H9 (cell line): ENCODE measurements around the gene AFAP1L1. TPM values are rescaled to one million over a fixed set of nuclear protein-coding genes. Genes with fewer than 3 reads are reported as not detected.

Source experiments
- DNase-seq: peaks from one replicate; pipeline ENCODE4 v3.0.0-alpha.2; 2017
- H2AFZ ChIP-seq: one replicate; pipeline ENCODE4 v1.6.1; 2013; ENCODE audit warnings: mild to moderate bottlenecking, low read length, control low read depth, moderate library complexity
- H2AK5ac ChIP-seq: 2 replicates; pipeline ENCODE4 v1.6.1; 2013; ENCODE audit warnings: low read length, control low read depth, mixed read lengths; ENCODE audit not compliant: insufficient read length
- H2BK120ac ChIP-seq: one replicate; pipeline ENCODE4 v1.6.1; 2013; ENCODE audit warnings: low read depth, mild to moderate bottlenecking, low read length, control low read depth, inconsistent platforms; ENCODE audit not compliant: poor library complexity, severe bottlenecking
- H2BK12ac ChIP-seq: 2 replicates; pipeline ENCODE4 v1.6.1; 2013; ENCODE audit warnings: low read length, control low read depth, mixed read lengths, low read depth; ENCODE audit not compliant: insufficient read length
- H2BK15ac ChIP-seq: 2 replicates; pipeline ENCODE4 v1.6.1; 2013; ENCODE audit warnings: low read depth, low read length, control low read depth
- H2BK20ac ChIP-seq: one replicate; pipeline ENCODE4 v1.6.1; 2013; ENCODE audit warnings: low read depth, mild to moderate bottlenecking, low read length, control low read depth, inconsistent platforms; ENCODE audit not compliant: poor library complexity, severe bottlenecking
- H2BK5ac ChIP-seq: 2 replicates; pipeline ENCODE4 v1.6.1; 2013; ENCODE audit warnings: low read length, control low read depth, mixed read lengths; ENCODE audit not compliant: insufficient read length
- H3K14ac ChIP-seq: 2 replicates; pipeline ENCODE4 v1.6.1; 2013; ENCODE audit warnings: low read length, control low read depth; ENCODE audit not compliant: insufficient read depth
- H3K18ac ChIP-seq: 2 replicates; pipeline ENCODE4 v1.6.1; 2013; ENCODE audit warnings: low read depth, mild to moderate bottlenecking, mixed read lengths, low read length, control low read depth; ENCODE audit not compliant: insufficient read length
- H3K23ac ChIP-seq: 2 replicates; pipeline ENCODE4 v1.6.1; 2013; ENCODE audit warnings: low read length, control low read depth, mixed read lengths, low read depth; ENCODE audit not compliant: insufficient read length
- H3K23me2 ChIP-seq: 2 replicates; pipeline ENCODE4 v1.6.1; 2013; ENCODE audit warnings: low read depth, mild to moderate bottlenecking, mixed read lengths, low read length, control low read depth; ENCODE audit not compliant: insufficient read length, poor library complexity, severe bottlenecking
- H3K27ac ChIP-seq: 2 replicates; pipeline ENCODE4 v1.5.1; 2013; ENCODE audit warnings: low read length, control low read depth, mixed read lengths, low read depth; ENCODE audit not compliant: insufficient read length
- H3K27me3 ChIP-seq: 2 replicates; pipeline ENCODE4 v1.6.1; 2013; ENCODE audit warnings: low read length, control low read depth, inconsistent platforms; ENCODE audit not compliant: insufficient read depth
- H3K4ac ChIP-seq: 2 replicates; pipeline ENCODE4 v1.6.1; 2013; ENCODE audit warnings: low read depth, mild to moderate bottlenecking, control low read depth, inconsistent platforms, low read length, moderate library complexity
- H3K4me1 ChIP-seq: 2 replicates; pipeline ENCODE4 v1.6.1; 2013; ENCODE audit warnings: low read length, control low read depth, inconsistent platforms; ENCODE audit not compliant: insufficient read depth
- H3K4me2 ChIP-seq: 2 replicates; pipeline ENCODE4 v1.6.1; 2013; ENCODE audit warnings: low read length, control low read depth, mixed read lengths; ENCODE audit not compliant: insufficient read length, insufficient read depth
- H3K56ac ChIP-seq: 2 replicates; pipeline ENCODE4 v1.6.1; 2013; ENCODE audit warnings: low read depth, mild to moderate bottlenecking, mixed read lengths, low read length, control low read depth; ENCODE audit not compliant: insufficient read length
- H3K79me1 ChIP-seq: 2 replicates; pipeline ENCODE4 v1.6.1; 2013; ENCODE audit warnings: low read depth, mild to moderate bottlenecking, moderate library complexity, low read length, control low read depth, inconsistent platforms; ENCODE audit not compliant: insufficient read depth, poor library complexity, severe bottlenecking
- H3K79me2 ChIP-seq: 2 replicates; pipeline ENCODE4 v1.6.1; 2013; ENCODE audit warnings: low read length, control low read depth, inconsistent platforms; ENCODE audit not compliant: insufficient read depth
- H3K9ac ChIP-seq: 2 replicates; pipeline ENCODE4 v1.6.1; 2013; ENCODE audit warnings: low read length, control low read depth, mixed read lengths; ENCODE audit not compliant: insufficient read length; ENCODE audit errors: extremely low read depth
- H3K9me3 ChIP-seq: one replicate; pipeline ENCODE4 v1.6.1; 2013; ENCODE audit warnings: low read depth, low read length, inconsistent platforms; ENCODE audit not compliant: control insufficient read depth
- H3T11ph ChIP-seq: one replicate; pipeline ENCODE4 v1.6.1; 2013; ENCODE audit warnings: mild to moderate bottlenecking, low read length, control low read depth, inconsistent platforms
- H4K20me1 ChIP-seq: one replicate; pipeline ENCODE4 v1.6.1; 2013; ENCODE audit not compliant: control insufficient read depth, insufficient read length, insufficient read depth
- H4K5ac ChIP-seq: 2 replicates; pipeline ENCODE4 v1.6.1; 2013; ENCODE audit warnings: low read depth, mild to moderate bottlenecking, mixed read lengths, low read length, control low read depth; ENCODE audit not compliant: insufficient read length
- H4K8ac ChIP-seq: replicated peaks from 2 replicates; pipeline ENCODE4 v1.6.1; 2013; ENCODE audit warnings: low read length, control low read depth, mixed read lengths, low read depth; ENCODE audit not compliant: insufficient read length
- H4K91ac ChIP-seq: 2 replicates; pipeline ENCODE4 v1.6.1; 2013; ENCODE audit warnings: low read depth, mild to moderate bottlenecking, moderate library complexity, mixed read lengths, low read length, control low read depth; ENCODE audit not compliant: insufficient read length
- H3K27ac Mint-ChIP-seq, 3 experiments: 2 replicates in 2 of 3; 3 replicates in 1 of 3; pipeline ENCODE4 v1.8.0; 2020 to 2021; ENCODE audit warnings: mixed read lengths in 3 of 3, mild to moderate bottlenecking in 1 of 3, moderate library complexity in 1 of 3
- H3K27me3 Mint-ChIP-seq: 2 replicates; pipeline ENCODE4 v1.8.0; 2021; ENCODE audit warnings: low read depth, mild to moderate bottlenecking, moderate library complexity, mixed read lengths
- H3K36me3 Mint-ChIP-seq, 3 experiments: 2 replicates in 2 of 3; 3 replicates in 1 of 3; pipeline ENCODE4 v1.8.0; 2020 to 2021; ENCODE audit warnings: low read depth in 3 of 3, mixed read lengths in 3 of 3; ENCODE audit not compliant: insufficient read depth in 1 of 3
- H3K4me1 Mint-ChIP-seq, 2 experiments: 2 replicates each; pipeline ENCODE4 v1.8.0; 2020; ENCODE audit warnings: mixed read lengths in 2 of 2
- H3K4me3 Mint-ChIP-seq, 2 experiments: 2 replicates in 1 of 2; 3 replicates in 1 of 2; pipeline ENCODE4 v1.8.0; 2020 to 2021; ENCODE audit warnings: mild to moderate bottlenecking in 2 of 2, mixed read lengths in 2 of 2, moderate library complexity in 1 of 2
- H3K9me3 Mint-ChIP-seq, 2 experiments: 2 replicates in 1 of 2; 3 replicates in 1 of 2; pipeline ENCODE4 v1.8.0; 2020; ENCODE audit warnings: mild to moderate bottlenecking in 2 of 2, mixed read lengths in 2 of 2, moderate library complexity in 1 of 2
- WGBS: extraction: QIAGEN DNeasy Blood & Tissue Kit; methylation state at CpG from one replicate; pipeline ENCODE4 v1.1.7; 2013; ENCODE audit warnings: missing lambda C conversion rate, low lambda C conversion rate, mixed read lengths; ENCODE audit not compliant: insufficient read length; ENCODE audit errors: extremely low coverage; 5-methylcytosine and 5-hydroxymethylcytosine counted together
- total RNA-seq: library from RNA; stranded (reverse); gene quantifications from 2 replicates; pipeline ENCODE4 v1.2.1, GENCODE V29; 2021
- TF ChIP-seq, protein P1 (sequence below): fragments of 200-600 bp; sonication (generic); conservative IDR thresholded peaks from 3 replicates; pipeline ENCODE4 v1.8.0; 2021; ENCODE audit warnings: antibody characterized with exemption, mild to moderate bottlenecking

AFAP1L1 gene
- total RNA-seq, 1 experiment from 2014 or later: 1.8 TPM

DNA sequence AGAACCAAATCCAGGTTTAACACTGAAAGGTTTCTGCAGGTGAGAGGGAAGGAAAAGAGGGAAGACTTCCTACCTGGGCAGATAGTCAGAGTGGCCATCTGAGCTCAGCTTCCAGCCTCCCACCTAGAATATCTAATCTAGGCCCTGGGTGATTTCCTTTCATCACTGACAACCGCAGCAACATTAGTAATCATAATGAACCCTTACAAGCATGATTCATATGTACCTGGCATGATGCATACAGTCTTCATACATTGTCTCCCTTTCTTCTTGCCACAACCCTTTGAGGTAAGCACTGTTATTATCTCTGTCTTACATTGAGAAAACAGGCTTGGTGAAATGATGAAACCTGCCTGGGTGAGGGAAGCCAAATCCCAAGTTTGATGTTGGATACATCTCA is 13.5 kb downstream of the AFAP1L1 start:
- Mint-ChIP-seq H3K27me3 (peaks cover 3% of the 10 kb centered on the region), H3K9me3 (no peaks in the 10 kb centered on the region)

More for the DNA sequence above, 13.5 kb downstream of the AFAP1L1 start:
- H2BK12ac ChIP-seq: no peak overlapping the region
- no peak overlapping the region for H4K91ac ChIP-seq
- WGBS: no CpG with 5 or more reads among the region's 1 CpG
- H3K9me3 ChIP-seq: no peaks in the 10 kb centered on the region
- H2BK120ac ChIP-seq: no peak overlapping the region
- no peak overlapping the region for H3K23ac ChIP-seq
- H3K4me3 Mint-ChIP-seq: no peak overlapping the region
- no peaks in the 10 kb centered on the region for H3K79me2 ChIP-seq
- no peak overlapping the region for H4K8ac ChIP-seq
- H2BK5ac ChIP-seq: no peak overlapping the region
- no peak overlapping the region for H3K56ac ChIP-seq
- H3K27ac Mint-ChIP-seq: no peak overlapping the region
- no peaks in the 10 kb centered on the region for H3K27me3 ChIP-seq
- H3K4me2 ChIP-seq: no peak overlapping the region
- H3K27ac ChIP-seq: no peak overlapping the region
- no peak overlapping the region for H2BK15ac ChIP-seq
- no peaks in the 10 kb centered on the region for H3K23me2 ChIP-seq
- H3K4ac ChIP-seq: no peak overlapping the region
- H4K20me1 ChIP-seq: no peaks in the 10 kb centered on the region
- DNase-seq: no peak
- no peak overlapping the region for H2AFZ ChIP-seq
- TF ChIP-seq, protein P1, sequence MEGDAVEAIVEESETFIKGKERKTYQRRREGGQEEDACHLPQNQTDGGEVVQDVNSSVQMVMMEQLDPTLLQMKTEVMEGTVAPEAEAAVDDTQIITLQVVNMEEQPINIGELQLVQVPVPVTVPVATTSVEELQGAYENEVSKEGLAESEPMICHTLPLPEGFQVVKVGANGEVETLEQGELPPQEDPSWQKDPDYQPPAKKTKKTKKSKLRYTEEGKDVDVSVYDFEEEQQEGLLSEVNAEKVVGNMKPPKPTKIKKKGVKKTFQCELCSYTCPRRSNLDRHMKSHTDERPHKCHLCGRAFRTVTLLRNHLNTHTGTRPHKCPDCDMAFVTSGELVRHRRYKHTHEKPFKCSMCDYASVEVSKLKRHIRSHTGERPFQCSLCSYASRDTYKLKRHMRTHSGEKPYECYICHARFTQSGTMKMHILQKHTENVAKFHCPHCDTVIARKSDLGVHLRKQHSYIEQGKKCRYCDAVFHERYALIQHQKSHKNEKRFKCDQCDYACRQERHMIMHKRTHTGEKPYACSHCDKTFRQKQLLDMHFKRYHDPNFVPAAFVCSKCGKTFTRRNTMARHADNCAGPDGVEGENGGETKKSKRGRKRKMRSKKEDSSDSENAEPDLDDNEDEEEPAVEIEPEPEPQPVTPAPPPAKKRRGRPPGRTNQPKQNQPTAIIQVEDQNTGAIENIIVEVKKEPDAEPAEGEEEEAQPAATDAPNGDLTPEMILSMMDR: no peak
- H2AK5ac ChIP-seq: no peak overlapping the region
- H3K36me3 Mint-ChIP-seq: no peaks in the 10 kb centered on the region
- H3K9ac ChIP-seq: no peak overlapping the region
- no peak overlapping the region for H3K18ac ChIP-seq
- no peak overlapping the region for H3K14ac ChIP-seq
- H3T11ph ChIP-seq: no peak overlapping the region
- no peaks in the 10 kb centered on the region for H3K4me1 ChIP-seq
- peaks cover 12 to 22% of the 10 kb centered on the region in 2 experiments for H3K4me1 Mint-ChIP-seq
- H2BK20ac ChIP-seq: no peak overlapping the region
- H4K5ac ChIP-seq: no peak overlapping the region
- H3K79me1 ChIP-seq: no peaks in the 10 kb centered on the region
